ENCODE data around the gene GCSH.

- no peak for TF ChIP-seq CTCF (IDR thresholded peaks at IDR 0.05 in 2 of 3, conservative IDR thresholded peaks at IDR 0.05 in 1 of 3; ENCODE audit: control insufficient read depth in 2 of 3, extremely low read depth in 1 of 3, insufficient read depth in 1 of 3, low read depth in 3 of 3, low read length in 3 of 3)
- no peak for TF ChIP-seq ATF2 (IDR thresholded peaks at IDR 0.05; ENCODE audit: low read length)
- TF ChIP-seq POLR2A (IDR thresholded peaks at IDR 0.05; ENCODE audit: low read depth, low read length) = no peak
- TF ChIP-seq SMARCA5 (IDR thresholded peaks at IDR 0.05) = no peak
- TF ChIP-seq EZH2 (IDR thresholded peaks at IDR 0.05; ENCODE audit: borderline replicate concordance, control insufficient read depth, low read depth, low read length) = no peak
- TF ChIP-seq, protein P1, sequence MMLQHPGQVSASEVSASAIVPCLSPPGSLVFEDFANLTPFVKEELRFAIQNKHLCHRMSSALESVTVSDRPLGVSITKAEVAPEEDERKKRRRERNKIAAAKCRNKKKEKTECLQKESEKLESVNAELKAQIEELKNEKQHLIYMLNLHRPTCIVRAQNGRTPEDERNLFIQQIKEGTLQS (IDR thresholded peaks at IDR 0.05; ENCODE audit: borderline replicate concordance, extremely low read depth, low read depth, low read length) = no peak
- no peak for TF ChIP-seq PML (IDR thresholded peaks at IDR 0.05; ENCODE audit: low read length)
- TF ChIP-seq SUZ12 (IDR thresholded peaks at IDR 0.05; ENCODE audit: unreplicated experiment) = no peak
- no peak for TF ChIP-seq CREB1 (IDR thresholded peaks at IDR 0.05; ENCODE audit: low read depth)
- no peak for TF ChIP-seq ETV6 (conservative IDR thresholded peaks at IDR 0.05 in 1 of 2, IDR thresholded peaks at IDR 0.05 in 1 of 2; ENCODE audit: borderline replicate concordance in 1 of 2, low read depth in 1 of 2)
- TF ChIP-seq MXI1 (IDR thresholded peaks at IDR 0.05; ENCODE audit: low read depth, low read length) = no peak
- TF ChIP-seq FOXM1 (IDR thresholded peaks at IDR 0.05; ENCODE audit: low read depth, low read length) = no peak
These were observed 7.4 kb downstream of the GCSH start for GRCh38 chr16:81088836-81089235.
